Activated naive CD8-positive, alpha-beta T cell treated with anti-CD3 and anti-CD28 coated beads for 36 hours (primary cell): ENCODE results near the gene EFS. TPM values are rescaled to one million over a fixed set of nuclear protein-coding genes. Genes with fewer than 3 reads are reported as not detected.

Experiments used
- DNase-seq: peaks from one replicate; pipeline ENCODE4 v3.0.0; 2021
- H3K27ac Mint-ChIP-seq: one replicate; pipeline ENCODE4 v1.8.0; 2022; ENCODE audit warnings: mild to moderate bottlenecking, moderate library complexity, mixed read lengths
- H3K27me3 Mint-ChIP-seq: one replicate; pipeline ENCODE4 v1.8.0; 2022; ENCODE audit warnings: mild to moderate bottlenecking, mixed read lengths
- H3K36me3 Mint-ChIP-seq: one replicate; pipeline ENCODE4 v1.8.0; 2021; ENCODE audit warnings: mild to moderate bottlenecking, mixed read lengths
- H3K4me1 Mint-ChIP-seq: one replicate; pipeline ENCODE4 v1.8.0; 2021; ENCODE audit warnings: mixed read lengths
- H3K4me3 Mint-ChIP-seq: one replicate; pipeline ENCODE4 v1.8.0; 2022; ENCODE audit warnings: mild to moderate bottlenecking, moderate library complexity, mixed read lengths
- H3K9me3 Mint-ChIP-seq: one replicate; pipeline ENCODE4 v1.8.0; 2022; ENCODE audit warnings: mixed read lengths
- total RNA-seq, 2 experiments: library from RNA; stranded (reverse); gene quantifications; one replicate each; pipeline ENCODE4 v1.2.3, GENCODE V29; 2021

EFS gene
- total RNA-seq, 2 experiments from 2014 or later = not detected

DNA sequence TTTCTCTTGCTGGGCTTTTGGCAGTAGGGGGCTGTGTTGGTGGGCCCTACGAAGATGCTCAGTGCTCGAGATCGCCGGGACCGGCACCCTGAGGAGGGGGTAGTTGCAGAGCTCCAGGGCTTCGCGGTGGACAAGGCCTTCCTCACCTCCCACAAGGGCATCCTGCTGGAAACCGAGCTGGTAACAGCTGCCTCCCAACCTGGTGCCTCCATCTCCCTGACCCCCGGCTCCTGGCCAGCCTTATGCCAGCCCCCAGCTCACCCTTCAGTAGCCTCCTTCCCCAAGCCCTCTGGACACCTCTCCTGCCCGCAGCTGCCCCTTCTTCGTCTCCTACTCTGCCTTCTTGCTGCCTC is 12.2 kb upstream of the EFS start:
- H3K9me3 Mint-ChIP-seq = no peaks in the 10 kb centered on the region
- DNase-seq = no peak
- peaks cover 5% of the 10 kb centered on the region for H3K27me3 Mint-ChIP-seq
- H3K4me1 Mint-ChIP-seq = no peaks in the 10 kb centered on the region
- no peak overlapping the region for H3K27ac Mint-ChIP-seq
- no peaks in the 10 kb centered on the region for H3K36me3 Mint-ChIP-seq
- no peak overlapping the region for H3K4me3 Mint-ChIP-seq

DNA sequence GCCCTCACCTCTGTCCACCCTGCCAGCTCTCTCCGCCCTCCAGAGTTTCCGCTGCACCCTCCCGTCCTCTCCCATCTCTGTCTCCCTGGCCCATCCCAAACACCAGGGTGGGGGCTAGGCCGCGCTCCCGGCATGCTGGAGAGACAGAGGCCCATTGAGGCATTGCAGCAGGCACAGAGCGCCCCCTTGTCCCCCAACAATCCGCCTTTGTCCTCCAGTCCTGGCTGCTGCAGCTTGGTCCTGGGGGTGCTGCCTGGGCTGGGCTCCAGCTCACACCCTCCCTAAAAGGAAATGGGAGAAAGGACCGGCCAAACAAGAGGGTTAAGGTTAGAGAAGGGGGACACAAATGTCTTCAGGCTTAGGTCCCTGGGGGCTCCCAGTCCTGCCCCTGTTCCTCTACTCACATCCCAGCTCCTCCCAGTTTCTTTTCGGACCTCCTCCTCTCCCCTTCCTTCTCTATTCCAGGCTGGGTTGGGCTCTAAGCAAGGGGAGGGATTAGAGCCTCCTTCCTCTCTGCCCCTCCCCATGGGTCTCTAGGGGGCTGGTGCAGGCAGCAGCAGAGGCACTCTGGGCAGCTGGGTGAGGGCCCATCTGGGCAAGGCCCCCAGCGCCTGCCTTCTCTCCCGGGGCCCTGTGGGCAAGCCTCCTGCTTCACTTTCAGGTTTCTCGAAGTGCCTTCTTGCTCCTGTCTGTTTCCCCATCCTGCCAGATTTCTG is 11.7 kb upstream of the EFS start, which contains the start of gene CMTM5:
Gene CMTM5, plus strand, starts transcription at position 565 of the 716 bp plus-strand sequence. CDS start 206 bp downstream, outside the sequence.
- Mint-ChIP-seq H3K9me3 (no peaks in the 10 kb centered on the region), H3K4me3 (no peak within 1 kb of the TSS), H3K27me3 (peaks cover 3% of the 10 kb centered on the region), H3K36me3 (no peaks in the 10 kb centered on the region), H3K4me1 (peaks cover 2% of the 10 kb centered on the region), H3K27ac (no peak within 1 kb of the TSS)
- no peak for DNase-seq

DNA sequence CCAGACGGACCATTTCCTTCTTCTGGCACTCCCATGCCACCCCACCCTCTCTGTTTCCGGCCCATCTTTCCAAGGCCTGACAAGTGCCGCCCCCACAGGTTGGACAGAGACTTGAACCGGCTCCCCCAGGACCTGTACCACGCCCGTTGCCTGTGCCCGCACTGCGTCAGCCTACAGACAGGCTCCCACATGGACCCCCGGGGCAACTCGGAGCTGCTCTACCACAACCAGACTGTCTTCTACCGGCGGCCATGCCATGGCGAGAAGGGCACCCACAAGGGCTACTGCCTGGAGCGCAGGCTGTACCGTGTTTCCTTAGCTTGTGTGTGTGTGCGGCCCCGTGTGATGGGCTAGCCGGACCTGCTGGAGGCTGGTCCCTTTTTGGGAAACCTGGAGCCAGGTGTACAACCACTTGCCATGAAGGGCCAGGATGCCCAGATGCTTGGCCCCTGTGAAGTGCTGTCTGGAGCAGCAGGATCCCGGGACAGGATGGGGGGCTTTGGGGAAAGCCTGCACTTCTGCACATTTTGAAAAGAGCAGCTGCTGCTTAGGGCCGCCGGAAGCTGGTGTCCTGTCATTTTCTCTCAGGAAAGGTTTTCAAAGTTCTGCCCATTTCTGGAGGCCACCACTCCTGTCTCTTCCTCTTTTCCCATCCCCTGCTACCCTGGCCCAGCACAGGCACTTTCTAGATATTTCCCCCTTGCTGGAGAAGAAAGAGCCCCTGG is 10.7 kb upstream of the EFS start:
- H3K4me3 Mint-ChIP-seq = no peak overlapping the region
- no peak for DNase-seq
- no peaks in the 10 kb centered on the region for H3K9me3 Mint-ChIP-seq
- H3K36me3 Mint-ChIP-seq = no peaks in the 10 kb centered on the region
- H3K27me3 Mint-ChIP-seq = peaks cover 3% of the 10 kb centered on the region
- H3K27ac Mint-ChIP-seq = no peak overlapping the region
- peaks cover 2% of the 10 kb centered on the region for H3K4me1 Mint-ChIP-seq

DNA sequence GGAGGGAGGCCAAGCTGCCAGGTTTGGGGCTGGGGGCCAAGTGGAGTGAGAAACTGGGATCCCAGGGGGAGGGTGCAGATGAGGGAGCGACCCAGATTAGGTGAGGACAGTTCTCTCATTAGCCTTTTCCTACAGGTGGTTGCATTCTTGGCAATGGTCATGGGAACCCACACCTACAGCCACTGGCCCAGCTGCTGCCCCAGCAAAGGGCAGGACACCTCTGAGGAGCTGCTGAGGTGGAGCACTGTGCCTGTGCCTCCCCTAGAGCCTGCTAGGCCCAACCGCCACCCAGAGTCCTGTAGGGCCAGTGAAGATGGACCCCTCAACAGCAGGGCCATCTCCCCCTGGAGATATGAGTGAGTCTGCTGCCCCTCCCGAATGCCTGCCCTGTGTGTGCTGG is 8.1 kb upstream of the EFS start:
- H3K27ac Mint-ChIP-seq = no peak overlapping the region

DNA sequence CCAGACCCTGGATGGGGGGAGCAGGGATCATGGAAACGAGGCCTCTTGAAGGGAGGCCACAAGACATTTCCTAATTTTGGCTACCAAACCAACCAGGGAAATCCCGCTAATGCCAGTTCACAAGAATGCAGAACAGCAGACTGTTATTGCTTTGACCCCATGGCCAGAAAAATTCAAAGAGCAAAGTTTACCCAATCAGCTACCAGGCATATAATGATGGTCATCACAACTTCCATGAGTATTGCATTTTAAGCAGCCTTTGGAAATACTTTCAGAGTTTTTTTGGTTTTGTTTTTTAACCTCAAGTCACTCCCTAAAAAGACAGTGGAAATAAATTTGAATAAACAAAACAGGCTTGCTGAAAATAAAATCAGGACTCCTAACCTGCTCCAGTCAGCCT is 7.5 kb upstream of the EFS start, which contains the start of gene IL25:
Gene IL25, plus strand, starts transcription at position 301 of the 400 bp plus-strand sequence.
- Mint-ChIP-seq H3K27me3 (peaks cover 7% of the 10 kb centered on the region), H3K4me1 (peaks cover 2% of the 10 kb centered on the region), H3K9me3 (no peaks in the 10 kb centered on the region), H3K36me3 (no peaks in the 10 kb centered on the region), H3K4me3 (no peak within 1 kb of the TSS), H3K27ac (no peak within 1 kb of the TSS)
- no peak for DNase-seq

More for the DNA sequence above, 8.1 kb upstream of the EFS start:
- H3K4me3 Mint-ChIP-seq = no peak overlapping the region
- peaks cover 4% of the 10 kb centered on the region for H3K27me3 Mint-ChIP-seq
- no peak for DNase-seq
- H3K36me3 Mint-ChIP-seq = no peaks in the 10 kb centered on the region
- peaks cover 2% of the 10 kb centered on the region for H3K4me1 Mint-ChIP-seq
- no peaks in the 10 kb centered on the region for H3K9me3 Mint-ChIP-seq

DNA sequence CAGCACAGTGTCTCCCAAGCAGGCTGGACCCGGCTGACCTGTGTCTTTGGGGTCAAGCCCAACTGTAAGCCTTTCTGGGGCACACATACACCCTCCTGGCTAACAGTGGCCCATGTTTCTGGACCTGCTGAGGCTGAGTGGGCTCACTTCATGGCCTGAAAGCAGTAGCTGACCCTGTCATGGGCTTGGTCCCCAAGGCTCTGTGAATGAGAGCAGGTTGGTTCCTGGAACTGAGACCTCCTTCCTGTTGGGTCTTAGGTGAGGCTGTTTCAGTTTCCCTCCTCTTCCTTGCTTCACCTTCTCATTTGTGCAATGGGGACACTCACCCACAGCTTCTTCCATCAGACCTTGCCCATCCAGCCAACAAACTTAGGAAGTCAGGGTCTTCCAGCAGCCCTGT is 6.9 kb upstream of the EFS start:
- H3K27ac Mint-ChIP-seq = no peak overlapping the region
- no peak for DNase-seq
- no peaks in the 10 kb centered on the region for H3K9me3 Mint-ChIP-seq
- H3K4me3 Mint-ChIP-seq = no peak overlapping the region
- H3K36me3 Mint-ChIP-seq = no peaks in the 10 kb centered on the region
- H3K4me1 Mint-ChIP-seq = peaks cover 2% of the 10 kb centered on the region
- H3K27me3 Mint-ChIP-seq = peaks cover 13% of the 10 kb centered on the region

DNA sequence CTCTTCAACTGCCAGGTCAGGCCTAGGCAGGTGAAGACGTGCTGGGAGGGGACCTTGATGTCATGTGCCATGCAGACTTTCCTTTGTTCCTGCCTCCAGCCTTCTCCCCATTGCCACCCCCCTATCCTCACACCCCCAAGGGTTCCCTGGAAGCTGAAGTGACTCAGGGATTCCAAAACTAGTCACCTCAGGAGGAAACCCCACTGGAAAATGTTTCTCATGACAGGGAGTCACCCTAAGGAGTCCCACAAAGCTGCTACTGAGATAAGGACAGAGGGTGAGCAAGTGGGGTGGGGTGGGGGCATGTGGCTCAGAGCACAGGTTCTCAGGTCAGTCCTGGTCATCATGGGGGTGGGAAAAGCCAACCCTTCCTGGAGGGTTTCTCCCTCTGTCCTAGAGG is 5.2 kb upstream of the EFS start:
- DNase-seq = no peak
- Mint-ChIP-seq H3K36me3 (no peaks in the 10 kb centered on the region), H3K9me3 (no peaks in the 10 kb centered on the region), H3K4me3 (no peak overlapping the region), H3K27ac (no peak overlapping the region), H3K27me3 (peaks cover 19% of the 10 kb centered on the region), H3K4me1 (peaks cover 2% of the 10 kb centered on the region)

DNA sequence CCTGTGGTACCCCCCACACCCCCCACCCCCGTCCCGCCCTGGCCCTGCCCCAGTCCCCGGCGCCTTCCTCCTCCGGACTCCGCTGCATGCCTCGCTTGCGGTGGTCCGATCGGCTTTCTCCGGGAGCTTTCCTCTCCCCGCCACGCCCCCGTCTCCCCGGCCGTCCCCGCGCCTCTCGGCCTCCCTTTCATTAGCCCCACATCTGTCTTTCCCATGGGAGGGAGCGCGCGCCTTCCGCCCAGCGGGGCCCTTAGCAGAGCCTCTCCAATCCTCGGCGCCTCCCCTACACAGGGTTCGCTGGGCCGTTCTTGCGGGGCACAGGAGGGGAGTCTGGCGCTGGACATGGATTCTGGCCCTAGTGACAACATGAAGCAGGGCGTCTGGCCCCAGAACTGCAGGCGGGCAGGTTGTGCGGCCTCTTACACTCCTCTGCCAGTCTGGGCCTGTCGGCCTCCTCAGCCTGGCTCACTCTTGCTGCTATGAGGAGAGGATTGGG is 1.5 kb upstream of the EFS start:
- no peak overlapping the region for H3K4me3 Mint-ChIP-seq
- DNase-seq = no peak
- no peak overlapping the region for H3K27ac Mint-ChIP-seq
- no peaks in the 10 kb centered on the region for H3K9me3 Mint-ChIP-seq
- H3K36me3 Mint-ChIP-seq = no peaks in the 10 kb centered on the region
- H3K27me3 Mint-ChIP-seq = peaks cover 36% of the 10 kb centered on the region
- no peaks in the 10 kb centered on the region for H3K4me1 Mint-ChIP-seq

DNA sequence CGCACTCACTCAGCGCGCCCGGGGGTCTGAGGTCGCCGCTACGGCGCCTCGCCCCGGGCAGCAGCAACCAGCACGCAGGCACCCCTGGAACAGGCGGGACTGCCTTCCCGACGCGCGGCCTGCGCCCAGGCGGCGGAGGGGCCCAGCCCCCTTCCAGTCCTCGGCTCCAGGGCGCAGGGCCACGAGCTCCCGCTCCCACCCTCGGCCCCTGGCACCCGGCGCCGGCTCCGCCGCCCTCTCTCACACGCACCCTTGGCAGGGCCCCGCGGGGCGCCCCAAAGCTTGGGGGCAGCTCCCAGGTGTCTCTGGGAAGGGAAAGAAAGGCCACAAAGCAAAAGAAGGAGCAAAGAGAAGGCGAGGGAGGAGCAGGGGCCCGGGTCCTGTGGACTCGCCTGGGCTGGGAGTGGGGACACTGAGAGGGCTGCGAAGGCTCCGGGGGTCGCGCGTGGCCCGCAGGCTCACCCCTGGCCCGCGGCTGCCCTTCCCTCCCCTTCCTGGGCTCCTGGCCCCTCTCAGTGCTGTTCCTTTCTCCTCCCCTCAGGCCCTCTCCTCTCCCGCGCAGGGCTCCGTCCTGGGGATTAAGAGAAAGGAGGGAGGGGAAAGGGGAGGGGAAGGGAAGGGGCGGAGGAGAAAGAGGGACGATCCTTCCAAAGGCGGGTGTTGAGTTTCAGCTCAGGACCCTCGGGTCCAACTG is 907 bp upstream of the EFS start:
- Mint-ChIP-seq H3K4me3 (no peak overlapping the region), H3K27me3 (peaks cover 36% of the 10 kb centered on the region), H3K36me3 (no peaks in the 10 kb centered on the region), H3K9me3 (no peaks in the 10 kb centered on the region), H3K4me1 (no peaks in the 10 kb centered on the region), H3K27ac (no peak overlapping the region)
- no peak for DNase-seq

DNA sequence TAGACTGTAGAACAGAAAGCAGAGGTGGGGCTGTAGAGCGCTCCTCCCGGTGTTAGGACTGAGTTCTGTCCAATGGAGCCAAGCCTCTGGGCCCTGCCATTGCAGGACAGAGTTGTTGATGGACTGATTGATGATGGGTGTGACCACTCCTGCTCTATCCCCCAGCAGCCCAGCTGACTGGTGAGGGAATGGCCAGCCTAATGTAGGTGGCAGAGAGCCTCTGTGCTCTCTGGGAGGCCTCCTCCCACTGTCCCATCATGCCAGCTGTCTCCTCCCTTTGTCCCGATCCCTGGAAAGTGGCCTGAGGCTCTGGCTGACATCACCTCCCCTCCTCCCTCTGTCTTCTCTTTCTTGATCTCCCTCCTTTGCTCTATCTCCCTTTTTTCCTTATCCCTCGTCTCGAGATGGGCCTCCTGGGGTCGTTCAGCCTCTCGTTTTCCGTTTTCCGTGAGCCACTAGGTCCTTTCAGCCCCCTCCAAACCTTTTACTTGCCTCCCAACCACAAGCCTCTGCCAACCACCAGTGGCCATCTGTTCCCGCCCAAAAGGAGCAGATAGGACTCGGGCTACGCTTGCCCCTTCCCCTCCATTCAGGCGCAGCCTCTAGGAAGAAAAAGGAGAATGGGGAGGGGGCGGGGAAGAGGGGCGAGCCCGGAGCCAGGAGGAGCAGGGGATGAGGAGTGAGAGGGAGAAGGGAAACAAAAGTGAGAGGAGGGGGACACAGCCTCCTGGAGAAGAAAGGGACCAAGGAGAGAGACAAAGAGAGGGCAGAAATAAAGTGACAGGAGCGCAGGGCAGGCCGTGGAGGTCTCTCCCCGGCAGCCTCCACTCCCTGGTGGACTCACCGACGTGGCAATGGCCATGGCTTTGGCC is 572 bp downstream of the EFS start:
- Mint-ChIP-seq H3K36me3 (no peaks in the 10 kb centered on the region), H3K9me3 (no peaks in the 10 kb centered on the region), H3K27ac (no peak overlapping the region), H3K4me3 (no peak overlapping the region), H3K27me3 (peaks cover 36% of the 10 kb centered on the region), H3K4me1 (no peaks in the 10 kb centered on the region)
- DNase-seq = no peak

DNA sequence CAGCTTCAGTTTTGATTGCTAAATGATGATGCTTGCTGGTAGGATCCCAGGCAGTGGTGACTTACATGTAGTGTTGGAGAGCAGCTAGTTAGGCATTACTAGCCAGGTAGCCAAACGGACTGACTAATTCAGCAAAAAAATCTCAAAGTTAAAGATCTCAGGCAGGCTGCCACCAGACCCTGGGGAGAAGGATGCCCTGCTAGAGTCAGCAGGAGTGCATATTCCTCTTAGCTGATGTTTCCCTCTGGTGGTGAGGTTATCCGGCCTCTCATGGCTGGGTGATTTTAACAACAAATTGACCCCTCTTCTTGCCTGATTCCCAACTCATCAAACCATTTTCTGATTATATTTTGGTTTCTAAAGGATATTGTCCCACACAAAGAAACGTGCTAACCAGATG is 2.8 kb downstream of the EFS start:
- Mint-ChIP-seq H3K36me3 (no peaks in the 10 kb centered on the region), H3K4me1 (no peaks in the 10 kb centered on the region), H3K4me3 (no peak overlapping the region), H3K9me3 (no peaks in the 10 kb centered on the region), H3K27ac (no peak overlapping the region), H3K27me3 (peaks cover 27% of the 10 kb centered on the region)
- DNase-seq = no peak

DNA sequence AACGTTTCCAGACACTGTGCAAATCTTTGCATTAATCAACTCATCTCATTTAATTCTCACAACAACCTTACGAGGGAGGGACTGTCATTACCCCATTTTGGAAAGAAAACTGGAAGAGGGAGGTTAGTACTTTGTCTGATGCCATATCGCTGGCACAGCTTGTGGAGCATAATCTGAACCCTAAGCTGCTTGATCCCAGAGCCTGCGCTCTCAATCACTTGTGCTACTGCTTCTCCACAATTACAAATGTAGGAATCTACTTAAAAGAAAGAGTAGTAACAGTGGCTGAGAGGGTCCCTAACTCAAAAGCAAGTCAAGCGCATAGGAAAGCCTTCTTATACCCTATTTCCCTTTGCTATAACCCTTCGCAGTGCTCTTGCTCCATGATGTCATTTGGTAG is 3.2 kb downstream of the EFS start:
- Mint-ChIP-seq H3K4me1 (no peaks in the 10 kb centered on the region), H3K9me3 (no peaks in the 10 kb centered on the region), H3K36me3 (no peaks in the 10 kb centered on the region), H3K27me3 (peaks cover 22% of the 10 kb centered on the region), H3K4me3 (no peak overlapping the region), H3K27ac (no peak overlapping the region)
- no peak for DNase-seq

DNA sequence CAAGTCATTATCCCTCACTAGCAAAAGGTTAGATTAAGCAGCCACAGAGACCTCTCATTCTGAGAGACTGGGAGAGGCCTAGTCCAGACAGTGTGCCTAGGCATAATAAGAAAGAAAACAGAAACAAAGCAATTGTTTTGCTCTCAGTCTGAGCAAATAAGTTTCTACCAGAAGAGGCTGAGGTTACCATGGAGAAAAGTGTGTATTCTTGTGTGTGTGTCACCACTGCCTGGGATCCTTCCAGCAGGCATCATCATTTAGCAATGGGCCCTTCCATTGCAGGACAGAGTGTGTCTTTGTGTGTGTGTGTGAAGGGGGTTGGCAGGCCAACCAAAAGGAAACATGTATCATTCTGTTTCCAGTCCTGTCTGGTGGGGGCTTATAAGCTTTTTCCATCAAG is 3.7 kb downstream of the EFS start:
- Mint-ChIP-seq H3K4me1 (no peaks in the 10 kb centered on the region), H3K27ac (no peak overlapping the region), H3K4me3 (no peak overlapping the region), H3K9me3 (no peaks in the 10 kb centered on the region), H3K27me3 (peaks cover 18% of the 10 kb centered on the region), H3K36me3 (no peaks in the 10 kb centered on the region)
- DNase-seq = no peak

DNA sequence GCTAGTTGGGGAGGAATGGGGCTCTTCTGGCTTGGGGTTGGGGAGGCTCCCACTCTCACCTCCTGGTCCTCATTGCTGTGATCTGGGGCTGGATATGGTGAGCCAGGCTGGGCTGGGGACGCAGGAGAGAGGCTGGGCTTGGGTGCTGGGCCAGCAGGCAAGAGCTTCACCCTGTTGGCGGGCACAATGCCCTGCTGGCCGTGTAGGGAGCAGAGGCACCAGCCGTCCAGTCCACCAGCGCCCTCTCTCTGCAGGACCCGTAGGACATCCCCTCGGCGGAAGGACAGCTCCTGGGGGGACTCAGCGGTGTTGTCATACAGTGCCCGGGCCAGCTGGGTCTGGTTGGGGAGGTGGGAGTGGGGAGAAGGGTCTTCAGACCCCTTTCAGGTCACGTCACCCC is 4.5 kb downstream of the EFS start:
- no peaks in the 10 kb centered on the region for H3K9me3 Mint-ChIP-seq
- no peak overlapping the region for H3K4me3 Mint-ChIP-seq
- peaks cover 18% of the 10 kb centered on the region for H3K27me3 Mint-ChIP-seq
- no peaks in the 10 kb centered on the region for H3K36me3 Mint-ChIP-seq
- no peak for DNase-seq
- no peak overlapping the region for H3K27ac Mint-ChIP-seq
- no peaks in the 10 kb centered on the region for H3K4me1 Mint-ChIP-seq
